ENCODE data around the gene IL1RL1.
"Not testable (repeated sequence)": the region's sequence is repeated elsewhere in the genome, so short reads cannot be mapped to it uniquely, and the experiment has no call there.

IL1RL1 gene

DNA sequence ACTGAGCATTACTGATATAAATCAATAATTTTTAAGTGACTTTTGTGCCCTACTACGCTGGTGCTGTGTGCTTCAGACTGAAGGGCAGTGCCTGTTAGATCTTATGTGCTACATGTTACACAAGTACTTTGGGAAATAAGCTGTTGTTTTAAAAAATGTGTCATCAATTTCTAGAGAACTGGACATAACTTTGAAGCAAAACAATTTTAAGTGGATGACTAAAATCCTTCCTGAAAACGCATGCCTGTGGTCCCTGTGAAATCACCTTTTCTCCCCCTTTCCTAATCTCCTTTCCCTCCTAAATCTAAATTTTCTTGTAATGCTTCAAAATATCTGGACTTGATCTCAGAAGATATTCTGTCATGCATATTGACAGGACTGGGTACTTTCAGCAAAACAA, 7.1 kb upstream of the IL1RL1 start:
- FAIRE-seq (no peak), DNase-seq (ENCODE audit: insufficient read length, low spot score) (no peak)
- TF ChIP-seq POLR2A (IDR thresholded peaks at IDR 0.05; ENCODE audit: low read depth, low read length): no peak

DNA sequence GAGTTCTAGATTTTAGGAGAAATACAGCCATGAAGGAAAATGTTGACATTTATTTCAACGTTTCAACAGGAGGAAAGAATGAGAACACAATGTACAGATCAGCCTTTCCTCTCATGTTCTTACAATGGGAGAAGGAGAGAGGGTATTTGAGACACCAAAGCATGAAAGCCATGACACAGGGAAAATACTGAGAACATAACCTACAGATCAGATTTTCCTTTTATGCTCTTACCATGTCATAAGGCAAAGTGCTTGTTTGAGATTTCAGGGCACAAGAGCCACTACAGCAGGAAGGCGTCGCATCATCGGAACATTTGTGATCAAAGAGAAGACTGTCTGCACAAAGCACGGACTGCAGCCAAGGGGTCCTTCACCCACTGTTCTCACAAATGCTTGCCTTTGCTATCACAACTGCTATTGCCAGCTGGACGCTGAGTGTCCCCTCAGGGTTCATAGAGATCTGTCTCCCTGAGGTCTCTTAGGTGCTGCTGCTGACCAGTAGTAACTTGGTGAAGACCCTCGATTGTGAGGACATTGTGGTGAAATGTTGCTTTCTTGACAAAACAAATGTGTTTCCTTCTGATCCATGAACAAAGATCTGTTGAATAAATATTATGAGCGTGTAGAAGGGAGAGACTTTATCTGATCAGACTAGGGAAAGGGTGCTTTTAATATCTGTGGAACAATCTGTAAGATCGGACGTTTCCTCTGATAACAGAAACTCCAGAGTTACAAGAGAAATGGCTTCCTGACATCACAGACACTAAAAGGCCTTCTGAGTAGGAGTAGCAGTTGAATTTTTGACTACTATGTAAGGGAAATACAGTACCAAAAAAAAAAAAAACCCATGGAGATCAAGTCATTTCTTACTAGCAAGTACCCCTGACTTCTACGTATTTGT, 6.4 kb upstream of the IL1RL1 start:
- FAIRE-seq: no peak
- DNase-seq (ENCODE audit: insufficient read length, low spot score): no peak
- no peak for TF ChIP-seq POLR2A (IDR thresholded peaks at IDR 0.05; ENCODE audit: low read depth, low read length)

DNA sequence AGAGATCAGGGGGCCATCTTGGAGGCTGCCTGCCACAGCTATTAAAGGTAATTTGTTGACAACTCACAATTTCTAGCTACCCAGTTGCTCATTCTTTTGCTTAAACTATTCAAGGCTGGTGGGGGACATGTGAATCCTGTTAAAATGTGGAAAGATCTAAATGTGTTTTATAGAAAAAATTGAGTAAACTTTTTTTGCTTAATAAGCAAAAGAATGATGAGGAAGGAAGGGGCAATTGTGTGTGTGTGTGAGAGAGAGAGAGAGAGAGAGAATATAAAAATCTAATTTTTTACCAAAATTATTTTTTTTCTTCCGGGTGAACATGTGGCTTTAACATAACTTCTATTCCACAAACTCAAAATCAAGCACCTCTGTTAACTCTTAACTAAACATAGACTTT, 5.2 kb upstream of the IL1RL1 start:
- TF ChIP-seq POLR2A (IDR thresholded peaks at IDR 0.05; ENCODE audit: low read depth, low read length): no peak
- FAIRE-seq (no peak), DNase-seq (ENCODE audit: insufficient read length, low spot score) (no peak)

DNA sequence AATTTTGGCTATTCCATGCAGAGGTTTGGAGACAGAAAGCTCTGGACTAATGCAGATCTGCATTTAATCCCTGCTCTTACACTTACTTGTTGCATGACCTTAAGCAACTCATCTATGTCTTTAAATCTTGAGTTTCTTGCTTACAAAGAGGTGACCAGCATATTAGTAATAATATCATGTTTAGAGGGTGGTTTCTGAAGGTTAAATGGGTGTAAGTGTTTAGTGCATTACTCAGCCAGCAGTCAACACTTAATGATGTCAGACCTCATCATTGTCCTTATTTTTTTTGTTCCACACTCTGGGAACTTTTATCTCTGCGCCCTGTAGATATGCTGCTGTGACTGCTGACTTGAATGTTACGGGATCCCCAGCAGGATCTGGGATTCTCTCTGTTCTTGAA, 1.7 kb downstream of the IL1RL1 start:
- no peak for FAIRE-seq

DNA sequence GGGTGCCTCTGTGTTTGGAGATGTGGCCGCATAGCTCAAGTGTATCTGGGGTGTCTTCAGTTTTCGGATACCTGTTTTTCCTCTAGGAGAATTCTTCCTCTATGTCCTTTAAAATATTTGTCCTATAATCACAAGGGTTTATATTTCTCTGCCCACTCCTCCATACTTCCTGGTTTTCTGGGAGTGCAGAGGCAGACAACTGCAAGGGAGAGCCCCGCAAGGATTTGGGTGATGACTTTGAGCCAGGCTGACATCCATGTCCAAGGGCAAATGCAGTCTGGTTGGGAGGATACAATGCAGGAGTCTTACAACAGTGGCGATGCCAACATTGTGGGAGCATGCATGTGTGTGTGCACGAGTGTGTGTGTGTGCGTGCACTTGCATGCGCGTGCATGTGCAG, 2.1 kb downstream of the IL1RL1 start:
- FAIRE-seq (no peak), DNase-seq (ENCODE audit: insufficient read length, low spot score) (no peak)
- TF ChIP-seq POLR2A (IDR thresholded peaks at IDR 0.05; ENCODE audit: low read depth, low read length): no peak

More for the DNA sequence above, 1.7 kb downstream of the IL1RL1 start:
- DNase-seq (ENCODE audit: insufficient read length, low spot score): no peak
- no peak for TF ChIP-seq POLR2A (IDR thresholded peaks at IDR 0.05; ENCODE audit: low read depth, low read length)

DNA sequence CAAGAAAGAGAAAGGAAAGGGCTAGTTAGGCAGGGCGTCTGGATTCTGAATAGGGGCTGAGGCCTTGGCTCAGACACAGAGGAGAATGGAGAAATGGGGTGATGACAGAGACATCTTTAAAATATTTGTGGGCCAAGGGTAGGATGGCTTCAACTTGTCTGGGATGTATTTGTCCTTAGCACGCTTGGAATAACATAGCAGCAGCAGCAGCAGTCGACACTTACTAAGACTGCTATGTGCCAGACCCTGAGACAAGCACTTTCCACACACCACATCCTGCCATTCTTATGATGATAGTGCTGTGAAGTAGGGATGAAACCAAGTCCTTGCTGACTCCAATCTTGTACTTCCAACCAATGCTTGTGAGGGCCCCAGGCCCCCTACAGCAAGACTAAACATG, 2.6 kb downstream of the IL1RL1 start:
- FAIRE-seq (no peak), DNase-seq (ENCODE audit: insufficient read length, low spot score) (no peak)
- no peak for TF ChIP-seq POLR2A (IDR thresholded peaks at IDR 0.05; ENCODE audit: low read depth, low read length)

DNA sequence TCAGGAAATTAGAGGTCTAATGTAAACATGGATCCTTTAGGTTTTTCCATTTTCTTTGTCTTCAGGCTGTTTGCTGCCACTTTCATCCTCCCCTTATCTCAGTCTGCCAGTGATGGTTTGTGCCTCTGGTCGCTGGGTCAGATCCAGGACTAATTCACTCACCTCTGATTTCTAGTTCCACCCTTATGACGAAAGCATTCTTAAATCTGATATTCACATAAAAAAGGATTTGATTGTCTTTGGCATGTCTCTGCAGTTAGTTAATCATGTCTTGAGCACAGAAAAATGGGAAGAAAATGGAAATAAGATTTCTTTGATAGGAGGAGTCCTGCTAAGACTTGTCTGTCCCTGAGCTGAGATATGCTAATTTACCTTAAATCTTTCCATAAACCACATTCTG, 4.6 kb downstream of the IL1RL1 start:
- FAIRE-seq: no peak
- DNase-seq (ENCODE audit: insufficient read length, low spot score): no peak
- TF ChIP-seq POLR2A (IDR thresholded peaks at IDR 0.05; ENCODE audit: low read depth, low read length): no peak

DNA sequence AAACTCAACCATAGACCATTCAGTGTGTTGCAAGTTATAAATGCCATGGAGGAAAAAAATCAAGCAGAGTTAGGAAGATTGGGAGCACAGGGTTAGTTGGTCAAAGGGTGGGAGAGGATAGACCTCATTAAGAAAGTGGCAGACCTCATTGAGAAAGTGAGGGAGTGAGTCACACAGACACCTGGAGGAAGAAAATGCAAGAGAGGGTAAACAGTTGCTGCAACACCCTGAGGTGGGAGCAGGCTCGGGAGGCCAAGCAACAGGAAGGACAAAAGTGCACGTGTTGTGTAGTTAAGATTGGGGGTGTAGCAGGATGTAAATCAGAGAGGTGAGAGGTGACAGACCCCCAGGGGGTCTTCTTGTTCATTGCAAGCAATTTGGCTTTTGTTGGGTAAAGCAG, 6.4 kb downstream of the IL1RL1 start:
- FAIRE-seq: no peak
- no peak for DNase-seq (ENCODE audit: insufficient read length, low spot score)
- no peak for TF ChIP-seq POLR2A (IDR thresholded peaks at IDR 0.05; ENCODE audit: low read depth, low read length)

DNA sequence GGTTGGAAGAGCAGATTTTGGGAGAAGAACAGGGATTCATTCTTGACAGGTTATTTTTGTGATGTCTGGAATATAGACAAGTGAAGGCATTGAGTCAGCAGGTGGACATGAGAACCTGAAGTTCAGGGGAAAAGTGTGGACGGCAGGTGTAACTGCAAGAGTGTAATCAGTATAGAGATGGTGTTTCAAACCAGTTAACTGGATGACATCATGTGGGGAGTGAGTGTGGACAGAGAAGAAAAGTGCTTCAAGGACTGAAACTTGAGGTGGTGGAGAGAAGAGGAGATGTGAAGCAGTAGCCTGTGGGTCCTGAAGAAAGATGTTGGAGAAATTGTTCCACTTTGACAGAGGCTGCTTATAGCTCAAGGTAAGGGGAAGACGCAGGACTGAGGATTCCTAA, 7.1 kb downstream of the IL1RL1 start:
- FAIRE-seq: no peak
- no peak for DNase-seq (ENCODE audit: insufficient read length, low spot score)
- TF ChIP-seq POLR2A (IDR thresholded peaks at IDR 0.05; ENCODE audit: low read depth, low read length): no peak

DNA sequence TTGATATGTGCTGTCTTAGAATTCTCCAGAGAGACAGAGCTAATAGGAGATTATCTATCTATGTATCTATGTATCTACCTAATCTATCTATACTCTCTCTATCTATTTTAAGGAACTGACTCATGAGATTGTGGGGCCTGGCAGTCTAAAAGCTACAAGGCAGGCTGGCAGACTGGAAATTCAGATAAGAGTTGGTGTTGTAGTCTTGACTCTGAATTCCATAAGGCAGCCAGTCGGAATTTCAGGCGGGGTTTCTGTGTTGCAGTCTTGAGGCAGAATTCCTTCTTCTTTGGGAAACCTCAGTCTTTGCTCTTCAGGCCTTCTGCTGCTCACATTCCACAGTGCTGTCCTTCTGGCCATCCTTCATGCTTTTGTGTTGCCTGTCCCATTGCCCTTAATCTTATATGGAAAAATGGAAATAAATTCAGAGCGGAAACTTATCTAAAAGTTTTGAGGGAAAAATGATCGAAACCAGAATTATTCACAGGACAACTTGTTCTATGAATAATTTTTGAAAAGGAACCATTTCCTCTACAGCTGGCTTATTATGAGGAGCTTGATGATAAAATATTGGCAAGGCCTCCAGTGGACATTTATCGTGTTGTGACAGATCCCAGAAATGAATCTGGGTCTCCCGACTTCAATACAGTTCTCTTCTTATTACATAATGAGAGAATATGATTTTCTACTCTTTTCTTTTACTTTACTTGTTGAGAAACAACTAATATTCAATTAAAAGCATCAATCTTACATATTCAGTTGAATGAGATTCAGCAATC, 10.8 kb downstream of the IL1RL1 start:
- TF ChIP-seq POLR2A (IDR thresholded peaks at IDR 0.05; ENCODE audit: low read depth, low read length): no peak
- no peak for DNase-seq (ENCODE audit: insufficient read length, low spot score)
- FAIRE-seq: no peak

DNA sequence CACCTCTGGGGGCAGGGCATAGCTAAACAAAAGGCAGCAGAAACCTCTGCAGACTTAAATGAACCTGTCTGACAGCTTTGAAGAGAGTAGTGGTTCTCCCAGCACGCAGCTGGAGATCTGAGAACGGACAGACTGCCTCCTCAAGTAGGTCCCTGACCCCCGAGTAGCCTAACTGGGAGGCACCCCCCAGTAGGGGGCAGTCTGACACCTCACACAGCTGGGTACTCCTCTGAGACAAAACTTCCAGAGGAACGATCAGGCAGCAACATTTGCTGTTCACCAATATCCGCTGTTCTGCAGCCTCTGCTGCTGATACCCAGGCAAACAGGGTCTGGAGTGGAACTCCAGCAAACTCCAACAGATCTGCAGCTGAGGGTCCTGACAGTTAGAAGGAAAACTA, 13.6 kb downstream of the IL1RL1 start:
- FAIRE-seq; DNase-seq (ENCODE audit: insufficient read length, low spot score): not testable (repeated sequence)

DNA sequence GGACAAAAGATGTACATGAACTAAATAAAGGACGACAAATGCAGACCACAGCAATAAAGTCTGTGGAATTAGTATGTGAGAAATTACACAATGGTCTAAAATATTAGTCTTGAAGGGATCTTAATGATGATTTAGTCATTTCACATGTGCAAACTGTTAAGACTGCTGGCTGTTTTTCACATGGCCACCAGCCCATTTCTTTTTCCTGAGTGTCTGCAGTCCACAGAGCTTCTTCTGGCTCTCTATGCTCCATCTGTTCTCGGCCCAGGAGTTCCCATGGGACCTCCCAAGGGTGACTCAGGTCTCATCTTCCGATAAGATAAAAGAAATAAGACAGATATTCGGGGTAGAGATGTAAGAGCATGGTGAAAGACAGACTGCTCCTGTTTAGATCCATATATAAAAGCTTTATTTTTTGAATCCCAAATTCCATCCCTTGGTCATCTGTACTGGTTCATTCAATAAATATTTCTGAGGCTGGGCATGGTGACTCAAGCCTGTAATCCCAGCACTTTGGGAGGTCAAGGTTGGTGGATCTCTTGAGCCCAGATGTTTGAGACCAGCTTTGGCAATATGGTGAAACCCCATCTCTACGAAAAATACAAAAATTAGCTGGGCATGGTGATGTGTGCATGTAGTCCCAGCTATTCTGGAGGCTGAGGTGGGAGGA, 20.1 kb downstream of the IL1RL1 start:
- FAIRE-seq (no peak), DNase-seq (ENCODE audit: insufficient read length, low spot score) (no peak)
- TF ChIP-seq POLR2A (IDR thresholded peaks at IDR 0.05; ENCODE audit: low read depth, low read length): no peak

DNA sequence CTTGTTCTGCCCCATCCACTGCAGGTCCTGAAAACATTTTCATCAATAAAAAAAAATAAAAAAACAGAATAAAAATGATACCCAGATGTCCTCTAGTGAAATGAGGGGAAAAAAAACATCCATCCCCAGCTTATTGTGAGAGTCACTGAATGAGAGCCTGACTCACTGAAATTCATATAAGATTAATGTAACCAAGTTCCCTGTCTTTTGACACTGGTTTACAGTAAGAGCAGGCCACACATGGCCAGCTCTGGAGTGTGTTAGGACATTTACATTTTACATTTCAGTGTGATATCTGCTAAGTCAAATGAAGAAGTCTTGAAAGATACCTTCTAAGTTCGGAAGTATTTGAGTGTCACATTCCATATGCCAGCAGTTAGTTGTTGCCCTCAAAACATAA, 23.1 kb downstream of the IL1RL1 start:
- TF ChIP-seq POLR2A (IDR thresholded peaks at IDR 0.05; ENCODE audit: low read depth, low read length): no peak
- DNase-seq (ENCODE audit: insufficient read length, low spot score) (no peak), FAIRE-seq (no peak)

DNA sequence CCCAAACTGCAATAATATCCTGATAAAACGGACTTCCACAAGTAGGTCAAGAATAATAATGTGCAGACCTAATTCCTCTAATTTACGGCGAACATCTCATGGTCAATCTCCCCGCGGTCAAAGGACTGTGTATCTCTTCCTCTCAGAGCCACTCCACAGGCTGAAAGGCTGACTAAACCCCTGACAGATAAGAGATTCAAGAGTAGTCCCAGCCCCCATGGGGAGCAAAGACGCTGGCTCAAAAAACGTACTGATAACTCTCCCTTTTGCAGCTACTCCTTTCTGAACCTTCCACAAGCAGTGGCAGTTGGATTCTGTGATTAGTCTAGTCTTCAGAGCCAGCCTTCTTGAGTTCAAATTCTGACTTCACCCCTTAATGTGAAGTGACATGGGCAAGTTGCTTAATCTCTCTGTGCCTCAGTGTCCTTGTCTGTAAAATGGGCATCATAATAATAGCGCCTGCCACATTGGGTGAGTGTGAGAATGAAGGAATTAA, 24.6 kb downstream of the IL1RL1 start:
- FAIRE-seq: no peak
- no peak for DNase-seq (ENCODE audit: insufficient read length, low spot score)
- TF ChIP-seq POLR2A (IDR thresholded peaks at IDR 0.05; ENCODE audit: low read depth, low read length): no peak

Measured in H54 (cell line).